NB4 (cell line): ENCODE results near the gene NABP2.

ENCODE experiments used
- POLR2A ChIP-seq: IDR thresholded peaks from 2 replicates; pipeline ENCODE4 v1.6.1; 2011; ENCODE audit warnings: mild to moderate bottlenecking; ENCODE audit not compliant: insufficient read length; ENCODE audit errors: extremely low read depth
- TF ChIP-seq, protein P1 (sequence below): IDR thresholded peaks from one replicate; pipeline ENCODE4 v1.5.1; 2012; ENCODE audit warnings: low read depth, low read length

GRCh38 chr12:56204275-56204674, 19.9 kb upstream of the NABP2 start:
- TF ChIP-seq, protein P1, sequence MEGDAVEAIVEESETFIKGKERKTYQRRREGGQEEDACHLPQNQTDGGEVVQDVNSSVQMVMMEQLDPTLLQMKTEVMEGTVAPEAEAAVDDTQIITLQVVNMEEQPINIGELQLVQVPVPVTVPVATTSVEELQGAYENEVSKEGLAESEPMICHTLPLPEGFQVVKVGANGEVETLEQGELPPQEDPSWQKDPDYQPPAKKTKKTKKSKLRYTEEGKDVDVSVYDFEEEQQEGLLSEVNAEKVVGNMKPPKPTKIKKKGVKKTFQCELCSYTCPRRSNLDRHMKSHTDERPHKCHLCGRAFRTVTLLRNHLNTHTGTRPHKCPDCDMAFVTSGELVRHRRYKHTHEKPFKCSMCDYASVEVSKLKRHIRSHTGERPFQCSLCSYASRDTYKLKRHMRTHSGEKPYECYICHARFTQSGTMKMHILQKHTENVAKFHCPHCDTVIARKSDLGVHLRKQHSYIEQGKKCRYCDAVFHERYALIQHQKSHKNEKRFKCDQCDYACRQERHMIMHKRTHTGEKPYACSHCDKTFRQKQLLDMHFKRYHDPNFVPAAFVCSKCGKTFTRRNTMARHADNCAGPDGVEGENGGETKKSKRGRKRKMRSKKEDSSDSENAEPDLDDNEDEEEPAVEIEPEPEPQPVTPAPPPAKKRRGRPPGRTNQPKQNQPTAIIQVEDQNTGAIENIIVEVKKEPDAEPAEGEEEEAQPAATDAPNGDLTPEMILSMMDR = no peak
- TF ChIP-seq POLR2A = no peak
